GM18505 (cell line): Measurements from ENCODE around the gene PGR.

Source experiments
- ATAC-seq: cut with Tn5 transposase; IDR thresholded peaks from one replicate; pipeline ENCODE4 v1.9.1; 2021; ENCODE audit not compliant: unreplicated experiment
- POLR2A ChIP-seq: IDR thresholded peaks from 4 replicates; pipeline ENCODE4 v1.6.1; 2011; ENCODE audit warnings: borderline replicate concordance; ENCODE audit not compliant: insufficient read depth, insufficient read length; ENCODE audit errors: extremely low read depth

The PGR gene

GRCh38 chr11:101049123-101049522 is 80.5 kb downstream of the PGR start:
- ATAC-seq: no peak
- no peak for TF ChIP-seq POLR2A

- ATAC-seq: no peak
- TF ChIP-seq POLR2A: no peak
Measured at GRCh38 chr11:101048479-101048878, 81.1 kb downstream of the PGR start.

DNA sequence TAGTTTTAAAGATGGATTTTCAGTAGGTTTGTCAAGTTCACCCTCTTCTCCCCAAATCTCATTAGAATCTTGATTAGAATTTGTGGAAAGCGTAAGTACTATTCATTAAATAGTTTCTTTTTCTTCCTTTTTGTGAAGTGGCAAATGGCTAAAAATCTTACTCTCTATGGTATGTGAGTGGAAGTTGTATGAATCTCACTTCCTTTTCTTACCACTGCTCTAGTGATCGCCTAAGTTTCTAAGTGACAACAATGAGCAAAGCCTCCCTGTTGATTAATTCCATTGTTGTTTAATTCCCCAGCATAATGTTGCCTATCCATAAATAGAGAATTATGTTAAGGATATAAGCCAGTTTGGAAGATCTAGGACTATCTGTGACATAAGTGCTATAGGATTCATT is 82.7 kb downstream of the PGR start:
- ATAC-seq: no peak
- TF ChIP-seq POLR2A: no peak

DNA sequence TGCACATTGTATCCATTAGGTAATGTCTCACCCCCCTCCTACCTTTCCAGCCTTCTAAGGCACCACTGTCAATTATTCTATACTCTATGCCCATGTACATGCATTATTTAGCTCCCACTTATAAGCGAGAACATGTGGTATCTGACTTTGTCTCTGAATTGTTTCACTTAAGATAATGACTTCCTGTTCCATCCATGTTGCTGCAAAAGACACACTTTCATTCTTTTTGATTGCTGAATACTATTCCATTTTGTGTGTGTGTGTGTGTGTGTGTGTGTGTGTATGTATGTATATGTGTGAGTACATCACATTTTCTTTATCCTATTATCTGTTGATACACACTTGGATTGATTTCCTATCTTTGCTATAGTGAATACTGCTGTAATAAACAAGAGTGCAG is 84.2 kb downstream of the PGR start:
- no peak for TF ChIP-seq POLR2A
- no peak for ATAC-seq

- TF ChIP-seq POLR2A: no peak
- no peak for ATAC-seq
Measured at GRCh38 chr11:101043940-101044339, 85.7 kb downstream of the PGR start.

DNA sequence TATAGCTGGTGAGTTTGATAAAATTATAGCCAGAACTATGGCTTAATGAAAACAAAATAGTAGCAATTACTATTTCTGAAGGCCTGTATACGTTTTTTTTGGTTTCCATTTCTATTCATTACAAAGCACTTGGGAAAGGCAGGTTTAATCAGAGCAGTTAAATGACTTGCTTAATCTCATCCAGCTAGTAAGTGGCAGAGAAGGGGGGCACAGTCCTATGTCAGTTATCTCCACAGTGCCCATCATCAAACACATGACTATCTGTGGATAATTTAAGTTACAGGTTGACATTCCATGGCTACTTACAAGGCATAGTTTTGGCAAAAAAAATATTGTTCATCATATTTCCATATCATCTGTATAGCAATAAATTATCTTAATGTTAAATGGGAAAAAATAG is 93.7 kb downstream of the PGR start:
- TF ChIP-seq POLR2A: no peak
- ATAC-seq: no peak

- no peak for TF ChIP-seq POLR2A
Measured at GRCh38 chr11:101034076-101034475, 95.5 kb downstream of the PGR start.

GRCh38 chr11:101032991-101033390 is 96.6 kb downstream of the PGR start:
- no peak for TF ChIP-seq POLR2A
- ATAC-seq: no peak

More at GRCh38 chr11:101034076-101034475, 95.5 kb downstream of the PGR start:
- no peak for ATAC-seq

- ATAC-seq: no peak
- TF ChIP-seq POLR2A: no peak
Measured at GRCh38 chr11:101031713-101032112, 97.9 kb downstream of the PGR start.

- ATAC-seq: peak; percentile 73
Measured at GRCh38 chr11:101030692-101031091, 98.9 kb downstream of the PGR start.

GRCh38 chr11:101030015-101030414 is 99.6 kb downstream of the PGR start:
- ATAC-seq: no peak

More at GRCh38 chr11:101030692-101031091, 98.9 kb downstream of the PGR start:
- TF ChIP-seq POLR2A: no peak

GRCh38 chr11:101028644-101029043 is 101.0 kb downstream of the PGR start:
- no peak for TF ChIP-seq POLR2A
- ATAC-seq: no peak

More at GRCh38 chr11:101030015-101030414, 99.6 kb downstream of the PGR start:
- TF ChIP-seq POLR2A: no peak

GRCh38 chr11:101022256-101022655 is 107.4 kb downstream of the PGR start:
- no peak for TF ChIP-seq POLR2A

DNA sequence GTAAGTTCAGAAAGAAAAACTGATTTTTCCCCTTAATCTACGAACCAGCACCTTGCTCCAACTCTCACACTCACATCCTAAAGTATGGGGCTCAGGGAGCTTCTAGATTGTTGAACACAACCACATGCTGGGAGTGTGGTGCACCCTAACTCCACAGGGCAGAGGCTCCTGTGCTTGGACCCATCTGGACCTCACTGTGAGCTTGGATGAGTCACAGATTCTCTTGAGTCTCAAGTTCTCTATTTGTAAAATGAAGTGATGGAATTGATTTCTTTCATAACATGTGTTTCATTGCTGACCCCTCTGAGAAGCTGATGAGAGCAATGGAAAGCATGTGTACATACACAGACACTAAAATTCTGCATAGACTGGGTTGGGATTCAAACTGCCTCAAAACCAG is 109.7 kb downstream of the PGR start:
- TF ChIP-seq POLR2A: no peak
- no peak for ATAC-seq

More at GRCh38 chr11:101022256-101022655, 107.4 kb downstream of the PGR start:
- ATAC-seq: no peak
